K562 (cell line): Measurements from ENCODE around the gene C21orf58. TPM values are rescaled to one million over a fixed set of nuclear protein-coding genes. Genes with fewer than 3 reads are reported as not detected.

Source experiments
- ATF3 ChIP-seq, 2 experiments: fragments of 450-650 bp in 1 of 2; sonication (generic) in 1 of 2; formaldehyde crosslinking in 1 of 2; IDR thresholded peaks in 1 of 2; conservative IDR thresholded peaks in 1 of 2; 2 replicates each; pipeline versions ENCODE4 v1.6.1 to v1.8.1; 2016 to 2023; ENCODE audit warnings: mild to moderate bottlenecking in 2 of 2, moderate library complexity in 2 of 2, inconsistent platforms in 1 of 2, missing genetic modification reagents in 1 of 2
- ETS1 ChIP-seq: conservative IDR thresholded peaks from 2 replicates; pipeline ENCODE4 v1.6.1; 2011; ENCODE audit warnings: low read depth, mild to moderate bottlenecking, low read length; ENCODE audit not compliant: control insufficient read depth
- EWSR1 ChIP-seq: fragments of 450-650 bp; IDR thresholded peaks from 2 replicates; pipeline ENCODE4 v1.6.1; 2018; ENCODE audit warnings: borderline replicate concordance, mild to moderate bottlenecking, low read depth, moderate library complexity; ENCODE audit not compliant: partially characterized antibody
- GATAD2B ChIP-seq: fragments of 450-650 bp; IDR thresholded peaks from 2 replicates; pipeline ENCODE4 v1.6.1; 2017; ENCODE audit warnings: mild to moderate bottlenecking, borderline replicate concordance
- HIVEP1 ChIP-seq: fragments of 250-450 bp; sonication (Bioruptor Pico); IDR thresholded peaks from 2 replicates; pipeline ENCODE4 v1.4.0; 2020; ENCODE audit warnings: mild to moderate bottlenecking
- KAT8 ChIP-seq: fragments of 450-650 bp; IDR thresholded peaks from 2 replicates; pipeline ENCODE4 v1.6.1; 2016; ENCODE audit warnings: low read depth, mild to moderate bottlenecking
- MCM7 ChIP-seq, 2 experiments: fragments of 450-650 bp; IDR thresholded peaks; 2 replicates each; pipeline ENCODE4 v1.6.1; 2016 to 2018
- SMARCC2 ChIP-seq: fragments of 450-650 bp; IDR thresholded peaks from 2 replicates; pipeline ENCODE4 v1.6.1; 2017; ENCODE audit warnings: antibody characterized with exemption, moderate library complexity, mild to moderate bottlenecking, low read depth
- TAF9B ChIP-seq: fragments of 450-650 bp; IDR thresholded peaks from 2 replicates; pipeline ENCODE4 v1.6.1; 2018; ENCODE audit warnings: mild to moderate bottlenecking; ENCODE audit not compliant: partially characterized antibody
- TSC22D4 ChIP-seq: fragments of 450-650 bp; IDR thresholded peaks from 2 replicates; pipeline ENCODE4 v1.6.1; 2016; ENCODE audit warnings: missing genetic modification characterization, missing biosample characterization, control low read depth
- ZBTB7A ChIP-seq: IDR thresholded peaks from 2 replicates; pipeline ENCODE4 v1.6.1; 2011; ENCODE audit warnings: low read depth, mild to moderate bottlenecking, low read length, moderate library complexity, borderline replicate concordance; ENCODE audit not compliant: control insufficient read depth
- ZBTB9 ChIP-seq: fragments of 450-650 bp; formaldehyde crosslinking; IDR thresholded peaks from 2 replicates; pipeline ENCODE4 v1.4.0; 2020; ENCODE audit warnings: mild to moderate bottlenecking, moderate library complexity
- ZNF316 ChIP-seq: fragments of 450-650 bp; IDR thresholded peaks from 2 replicates; pipeline ENCODE4 v1.6.1; 2016
- ZNF445 ChIP-seq: fragments of 250-450 bp; sonication (Bioruptor Pico); IDR thresholded peaks from 2 replicates; pipeline ENCODE4 v1.4.0; 2020; ENCODE audit warnings: low read depth, mild to moderate bottlenecking, moderate library complexity
- polyA plus RNA-seq, 8 experiments: library from polyadenylated mRNA; depleted of rRNA in 4 of 8; stranded (reverse) in 5 of 8; unstranded in 3 of 8; fragments of >200 nt; fragmentation: Nextera tagmentation in 2 of 8; fragmentation: Illumina TruSeq in 1 of 8; extraction: Ambion mirVana in 2 of 8; extraction: Trizol in 1 of 8; gene quantifications; 2 replicates each; pipeline versions ENCODE4 v1.2.1 to v1.2.3, GENCODE V29; 2011 to 2014; ENCODE audit warnings: inconsistent platforms in 1 of 8, missing spikeins in 1 of 8
- total RNA-seq, 7 experiments: library from RNA; depleted of rRNA in 6 of 7; stranded (reverse); fragments of >200 nt in 6 of 7; fragmentation: Illumina TruSeq in 2 of 7; extraction: Trizol in 2 of 7; gene quantifications; 2 replicates each; pipeline versions ENCODE4 v1.2.1 to v1.2.3, GENCODE V29; 2011 to 2021; ENCODE audit warnings: low replicate concordance in 1 of 7
- TF ChIP-seq, protein P1 (sequence below): fragments of 450-650 bp; IDR thresholded peaks from 2 replicates; pipeline ENCODE4 v1.6.1; 2016; ENCODE audit warnings: missing biosample characterization, missing genetic modification characterization
- TF ChIP-seq, protein P2 (sequence below), 2 experiments: fragments of 150-350 bp in 1 of 2; IDR thresholded peaks; 2 replicates each; pipeline ENCODE4 v1.6.1; 2012 to 2016; ENCODE audit warnings: low read depth in 2 of 2, low read length in 2 of 2, mild to moderate bottlenecking in 1 of 2, moderate library complexity in 1 of 2
- TF ChIP-seq, protein P3 (sequence below): fragments of 250-450 bp; sonication (Bioruptor Pico); IDR thresholded peaks from 2 replicates; pipeline ENCODE4 v1.6.1; 2021; ENCODE audit warnings: mild to moderate bottlenecking
- TF ChIP-seq, protein P4 (sequence below): sonication (generic); formaldehyde crosslinking; IDR thresholded peaks from 2 replicates; pipeline ENCODE4 v1.8.0; 2022; ENCODE audit warnings: mild to moderate bottlenecking, low read depth, missing genetic modification reagents

The C21orf58 gene
- total and polyA plus RNA-seq, 9 of the 15 experiments (the other 6 are each of a cell fraction or from before 2014, with no cell fraction given): 1.2 to 30.5 (median 12.4) TPM

DNA sequence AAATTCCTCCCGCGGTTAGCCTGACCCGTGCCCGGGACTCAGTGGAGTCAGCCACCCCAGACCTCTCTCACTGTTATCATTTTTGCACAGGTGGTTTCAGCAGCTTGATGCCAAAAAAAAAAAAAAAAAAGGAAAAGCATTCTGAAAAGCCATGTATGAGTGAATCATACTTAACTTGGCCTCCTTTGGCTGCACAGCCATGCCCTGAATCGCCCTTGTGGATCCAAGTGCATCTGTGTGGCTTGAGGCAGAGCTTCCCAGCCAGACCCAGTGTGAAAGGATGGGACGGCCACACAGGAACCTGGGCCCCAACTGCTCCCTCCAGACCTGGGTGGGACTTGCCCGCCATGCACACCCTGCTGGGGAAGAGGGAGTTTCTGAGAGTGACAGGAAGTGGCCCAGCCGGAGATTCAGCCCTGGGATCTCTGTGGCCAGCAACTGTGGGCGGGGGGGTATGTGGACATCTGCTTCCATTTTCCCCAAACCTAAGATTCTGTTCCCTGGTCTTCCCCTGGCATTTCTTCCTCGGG is 29.0 kb downstream of the C21orf58 start (continued):
- TF ChIP-seq ETS1: 0 out of 2 replicates have a peak, but pooled peaks have one; percentile 13
- TF ChIP-seq, protein P1, sequence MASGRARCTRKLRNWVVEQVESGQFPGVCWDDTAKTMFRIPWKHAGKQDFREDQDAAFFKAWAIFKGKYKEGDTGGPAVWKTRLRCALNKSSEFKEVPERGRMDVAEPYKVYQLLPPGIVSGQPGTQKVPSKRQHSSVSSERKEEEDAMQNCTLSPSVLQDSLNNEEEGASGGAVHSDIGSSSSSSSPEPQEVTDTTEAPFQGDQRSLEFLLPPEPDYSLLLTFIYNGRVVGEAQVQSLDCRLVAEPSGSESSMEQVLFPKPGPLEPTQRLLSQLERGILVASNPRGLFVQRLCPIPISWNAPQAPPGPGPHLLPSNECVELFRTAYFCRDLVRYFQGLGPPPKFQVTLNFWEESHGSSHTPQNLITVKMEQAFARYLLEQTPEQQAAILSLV (tag): no peak
- TF ChIP-seq MCM7 (IDR thresholded peaks at IDR 0.05): no peak
- no peak for TF ChIP-seq ZBTB7A
- no peak for TF ChIP-seq GATAD2B
- no peak for TF ChIP-seq ZNF445 (CRISPR knock-in tag)
- TF ChIP-seq, protein P2, sequence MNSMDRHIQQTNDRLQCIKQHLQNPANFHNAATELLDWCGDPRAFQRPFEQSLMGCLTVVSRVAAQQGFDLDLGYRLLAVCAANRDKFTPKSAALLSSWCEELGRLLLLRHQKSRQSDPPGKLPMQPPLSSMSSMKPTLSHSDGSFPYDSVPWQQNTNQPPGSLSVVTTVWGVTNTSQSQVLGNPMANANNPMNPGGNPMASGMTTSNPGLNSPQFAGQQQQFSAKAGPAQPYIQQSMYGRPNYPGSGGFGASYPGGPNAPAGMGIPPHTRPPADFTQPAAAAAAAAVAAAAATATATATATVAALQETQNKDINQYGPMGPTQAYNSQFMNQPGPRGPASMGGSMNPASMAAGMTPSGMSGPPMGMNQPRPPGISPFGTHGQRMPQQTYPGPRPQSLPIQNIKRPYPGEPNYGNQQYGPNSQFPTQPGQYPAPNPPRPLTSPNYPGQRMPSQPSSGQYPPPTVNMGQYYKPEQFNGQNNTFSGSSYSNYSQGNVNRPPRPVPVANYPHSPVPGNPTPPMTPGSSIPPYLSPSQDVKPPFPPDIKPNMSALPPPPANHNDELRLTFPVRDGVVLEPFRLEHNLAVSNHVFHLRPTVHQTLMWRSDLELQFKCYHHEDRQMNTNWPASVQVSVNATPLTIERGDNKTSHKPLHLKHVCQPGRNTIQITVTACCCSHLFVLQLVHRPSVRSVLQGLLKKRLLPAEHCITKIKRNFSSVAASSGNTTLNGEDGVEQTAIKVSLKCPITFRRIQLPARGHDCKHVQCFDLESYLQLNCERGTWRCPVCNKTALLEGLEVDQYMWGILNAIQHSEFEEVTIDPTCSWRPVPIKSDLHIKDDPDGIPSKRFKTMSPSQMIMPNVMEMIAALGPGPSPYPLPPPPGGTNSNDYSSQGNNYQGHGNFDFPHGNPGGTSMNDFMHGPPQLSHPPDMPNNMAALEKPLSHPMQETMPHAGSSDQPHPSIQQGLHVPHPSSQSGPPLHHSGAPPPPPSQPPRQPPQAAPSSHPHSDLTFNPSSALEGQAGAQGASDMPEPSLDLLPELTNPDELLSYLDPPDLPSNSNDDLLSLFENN (IDR thresholded peaks at IDR 0.05; ENCODE audit: low read depth in 2 of 2, low read length in 2 of 2): no peak
- TF ChIP-seq, protein P3, sequence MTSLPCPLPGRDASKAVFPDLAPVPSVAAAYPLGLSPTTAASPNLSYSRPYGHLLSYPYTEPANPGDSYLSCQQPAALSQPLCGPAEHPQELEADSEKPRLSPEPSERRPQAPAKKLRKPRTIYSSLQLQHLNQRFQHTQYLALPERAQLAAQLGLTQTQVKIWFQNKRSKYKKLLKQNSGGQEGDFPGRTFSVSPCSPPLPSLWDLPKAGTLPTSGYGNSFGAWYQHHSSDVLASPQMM: no peak
- no peak for TF ChIP-seq ZNF316
- no peak for TF ChIP-seq KAT8
- TF ChIP-seq ATF3 (IDR thresholded peaks at IDR 0.05): peak; percentile 49; the same call in 1 of the 2 replicates
- TF ChIP-seq ATF3 (CRISPR knock-in tag; conservative IDR thresholded peaks at IDR 0.05): no peak
- TF ChIP-seq TAF9B: no peak
- TF ChIP-seq EWSR1: no peak
- no peak for TF ChIP-seq HIVEP1 (CRISPR knock-in tag)
- TF ChIP-seq, protein P4, sequence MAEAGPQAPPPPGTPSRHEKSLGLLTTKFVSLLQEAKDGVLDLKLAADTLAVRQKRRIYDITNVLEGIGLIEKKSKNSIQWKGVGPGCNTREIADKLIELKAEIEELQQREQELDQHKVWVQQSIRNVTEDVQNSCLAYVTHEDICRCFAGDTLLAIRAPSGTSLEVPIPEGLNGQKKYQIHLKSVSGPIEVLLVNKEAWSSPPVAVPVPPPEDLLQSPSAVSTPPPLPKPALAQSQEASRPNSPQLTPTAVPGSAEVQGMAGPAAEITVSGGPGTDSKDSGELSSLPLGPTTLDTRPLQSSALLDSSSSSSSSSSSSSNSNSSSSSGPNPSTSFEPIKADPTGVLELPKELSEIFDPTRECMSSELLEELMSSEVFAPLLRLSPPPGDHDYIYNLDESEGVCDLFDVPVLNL (CRISPR knock-in tag): no peak
- TF ChIP-seq SMARCC2: no peak
- no peak for TF ChIP-seq TSC22D4 (tag)
- peak; percentile 89 for TF ChIP-seq ZBTB9 (CRISPR knock-in tag)
